HG03045 (cell line): Measurements from ENCODE around the gene ZCWPW1.
"Not testable (repeated sequence)": the region's sequence is repeated elsewhere in the genome, so short reads cannot be mapped to it uniquely, and the experiment has no call there.

ENCODE experiments used
- ATAC-seq: cut with Tn5 transposase; IDR thresholded peaks from one replicate; pipeline ENCODE4 v1.9.1; 2021; ENCODE audit warnings: mild to moderate bottlenecking, moderate library complexity; ENCODE audit not compliant: unreplicated experiment

ZCWPW1 gene

DNA sequence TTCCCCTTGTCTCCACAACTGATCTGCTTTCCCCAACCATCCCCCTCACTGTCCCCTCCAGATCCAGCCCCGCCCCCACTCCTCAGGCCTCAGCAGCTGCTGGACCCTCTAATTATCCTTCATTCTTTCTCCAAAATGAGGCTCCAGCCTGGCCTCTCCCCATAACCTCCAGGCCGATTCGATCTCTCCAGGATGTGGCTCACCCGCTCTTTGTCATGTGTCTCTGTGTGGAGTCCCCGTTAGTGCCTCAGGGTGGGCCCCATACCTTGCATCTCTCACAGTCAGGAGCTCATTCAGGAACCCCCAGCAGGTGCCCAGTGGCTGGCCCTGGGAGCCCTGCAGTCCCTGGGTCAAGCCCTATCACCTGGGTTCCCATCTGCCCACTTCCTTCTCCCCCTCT, 53.9 kb downstream of the ZCWPW1 start:
- ATAC-seq, result no peak

GRCh38 chr7:100373870-100374598, 54.5 kb downstream of the ZCWPW1 start:
- ATAC-seq, result not testable (repeated sequence)

DNA sequence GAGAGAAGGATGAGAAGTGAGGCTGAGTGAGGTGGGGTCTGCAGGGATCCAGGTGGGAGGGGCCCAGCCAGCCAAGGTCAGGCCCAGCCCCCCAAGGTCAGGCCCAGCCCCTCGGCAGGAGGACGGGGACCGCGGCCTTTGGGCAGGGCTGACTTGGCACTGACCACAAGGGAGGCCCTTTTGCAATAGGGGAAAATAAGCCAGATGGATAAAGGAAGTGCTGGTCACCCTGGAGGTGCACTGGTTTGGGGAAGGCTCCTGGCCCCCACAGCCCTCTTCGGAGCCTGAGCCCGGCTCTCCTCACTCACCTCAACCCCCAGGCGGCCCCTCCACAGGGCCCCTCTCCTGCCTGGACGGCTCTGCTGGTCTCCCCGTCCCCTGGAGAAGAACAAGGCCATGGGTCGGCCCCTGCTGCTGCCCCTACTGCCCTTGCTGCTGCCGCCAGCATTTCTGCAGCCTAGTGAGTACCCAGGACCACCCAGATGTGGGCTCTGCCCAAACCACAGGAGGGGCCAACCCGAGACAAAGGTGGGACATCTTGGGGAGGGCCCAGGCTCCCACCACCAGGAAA, 55.2 kb downstream of the ZCWPW1 start, which contains the start of gene PILRA:
Gene PILRA (plus strand): TSS at position 227 of the 571 bp plus-strand sequence. CDS start 170 bp downstream, at position 397.
- no peak for ATAC-seq

GRCh38 chr7:100372694-100373093, 55.8 kb downstream of the ZCWPW1 start:
- no peak for ATAC-seq

DNA sequence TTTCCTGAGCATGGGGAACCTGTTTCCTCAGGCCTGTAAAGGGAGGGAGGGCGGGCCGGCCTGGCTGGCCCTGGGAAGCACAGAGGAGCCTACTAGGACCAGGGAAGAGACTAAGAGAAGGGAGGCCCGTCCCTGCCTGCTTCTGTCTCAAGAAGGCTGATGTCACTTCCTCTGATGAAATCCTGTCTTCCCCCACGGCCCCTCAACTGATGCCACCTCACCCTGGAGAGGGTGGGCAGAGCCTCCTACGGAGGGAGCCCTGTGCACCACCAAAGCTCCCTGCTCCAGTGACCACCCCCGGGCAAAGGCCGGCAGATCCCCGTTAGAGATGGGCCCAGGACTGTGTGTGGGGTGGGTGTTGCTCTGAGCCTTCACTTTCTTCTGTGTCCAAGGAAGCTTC, 56.2 kb downstream of the ZCWPW1 start:
- no peak for ATAC-seq

GRCh38 chr7:100371561-100372171, 56.8 kb downstream of the ZCWPW1 start:
- no peak for ATAC-seq

DNA sequence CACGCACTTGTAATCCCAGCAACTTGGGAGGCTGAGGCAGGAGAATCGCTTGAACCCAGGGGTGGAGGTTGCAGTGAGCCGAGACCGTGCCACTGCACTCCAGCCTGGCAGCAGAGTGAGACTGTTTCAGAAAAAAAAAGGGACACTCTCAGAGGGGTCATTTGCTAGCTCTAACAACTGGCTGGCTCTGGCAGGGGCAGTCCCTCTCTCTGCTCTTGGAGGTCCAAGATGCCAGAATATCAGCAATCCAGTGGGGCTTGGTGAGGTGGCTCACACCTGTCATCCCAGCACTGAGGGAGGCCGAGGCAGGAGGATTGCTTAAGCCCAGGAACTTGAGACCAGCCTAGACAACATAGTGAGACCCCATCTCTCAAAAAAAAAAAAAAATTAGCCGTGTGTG, 57.8 kb downstream of the ZCWPW1 start:
- ATAC-seq, result no peak

DNA sequence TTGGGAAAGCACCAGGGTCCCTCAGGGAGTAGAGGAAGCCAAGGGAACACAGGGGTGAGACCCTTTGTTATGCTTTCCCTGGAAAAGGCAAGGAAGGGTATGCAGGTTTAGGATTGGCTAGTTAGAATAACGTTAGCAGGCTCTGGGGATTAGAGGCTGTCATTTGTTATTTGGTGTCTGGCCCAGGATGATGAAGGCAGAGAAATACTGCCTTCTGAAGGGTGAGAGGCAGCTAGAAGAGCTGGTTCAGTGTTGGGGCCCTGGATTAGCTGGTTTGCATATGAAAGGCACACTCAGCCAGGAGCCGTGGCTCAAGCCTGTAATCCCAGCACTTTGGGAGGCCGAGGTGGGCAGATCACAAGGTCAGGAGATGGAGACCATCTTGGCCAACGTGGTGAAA, 58.2 kb downstream of the ZCWPW1 start:
- no peak for ATAC-seq

DNA sequence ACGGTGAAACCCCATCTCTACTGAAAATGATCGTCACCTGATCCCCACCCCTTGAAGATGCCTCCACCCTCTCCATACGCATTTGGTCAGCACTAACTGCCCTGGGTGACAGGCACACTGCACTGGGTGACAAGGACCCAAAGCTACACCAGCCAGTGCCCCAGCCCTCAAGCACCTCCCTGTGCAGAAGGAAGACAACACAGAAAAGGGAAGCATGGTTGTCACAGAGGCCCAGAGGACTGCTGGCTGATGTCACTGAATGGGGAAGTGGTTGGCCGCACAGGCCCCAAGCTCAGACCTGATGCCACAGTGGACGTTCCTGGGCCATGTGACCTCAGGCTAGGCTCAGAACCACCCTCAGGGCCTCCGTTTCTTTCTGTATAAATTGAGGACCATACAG, 59.4 kb downstream of the ZCWPW1 start:
- ATAC-seq, result peak; percentile 52

GRCh38 chr7:100367676-100368613, 60.6 kb downstream of the ZCWPW1 start:
- no peak for ATAC-seq

GRCh38 chr7:100367251-100367620, 61.3 kb downstream of the ZCWPW1 start:
- ATAC-seq, result no peak

- peak; percentile 40 for ATAC-seq
Observed at GRCh38 chr7:100366411-100367250, 61.9 kb downstream of the ZCWPW1 start.

- not testable (repeated sequence) for ATAC-seq
Observed at GRCh38 chr7:100365998-100366367, 62.5 kb downstream of the ZCWPW1 start.

GRCh38 chr7:100364480-100364879, 64.0 kb downstream of the ZCWPW1 start:
- ATAC-seq, result no peak

DNA sequence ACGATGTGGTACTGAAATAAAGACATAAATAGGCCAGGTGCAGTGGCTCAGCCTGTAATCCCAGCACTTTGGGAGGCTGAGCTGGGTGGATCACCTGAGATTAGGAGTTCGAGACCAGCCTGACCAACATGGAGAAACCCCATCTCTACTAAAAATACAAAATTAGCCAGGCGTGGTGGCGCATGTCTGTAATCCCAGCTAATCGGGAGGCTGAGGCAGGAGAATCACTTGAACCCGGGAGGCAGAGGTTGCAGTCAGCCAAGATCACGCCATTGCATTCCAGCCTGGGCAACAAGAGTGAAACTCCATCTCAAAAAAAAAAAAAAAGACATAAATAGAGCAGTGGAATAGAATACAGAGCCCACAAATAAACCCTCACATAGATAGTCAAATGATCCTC, 64.7 kb downstream of the ZCWPW1 start:
- ATAC-seq, result not testable (repeated sequence)

- ATAC-seq, result no peak
Observed at GRCh38 chr7:100363098-100363497, 65.4 kb downstream of the ZCWPW1 start.

- no peak for ATAC-seq
Observed at GRCh38 chr7:100360135-100360854, 68.2 kb downstream of the ZCWPW1 start.

DNA sequence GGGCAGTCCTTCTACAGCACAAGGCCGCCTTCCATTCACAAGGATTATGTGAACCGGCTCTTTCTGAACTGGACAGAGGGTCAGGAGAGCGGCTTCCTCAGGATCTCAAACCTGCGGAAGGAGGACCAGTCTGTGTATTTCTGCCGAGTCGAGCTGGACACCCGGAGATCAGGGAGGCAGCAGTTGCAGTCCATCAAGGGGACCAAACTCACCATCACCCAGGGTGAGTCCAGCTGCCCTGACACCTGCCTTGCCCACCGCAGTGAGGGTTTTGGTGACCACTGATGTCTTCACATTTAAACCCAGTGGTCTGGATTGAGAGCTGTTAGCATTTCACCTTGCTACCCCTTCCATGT, 69.7 kb downstream of the ZCWPW1 start:
- no peak for ATAC-seq

DNA sequence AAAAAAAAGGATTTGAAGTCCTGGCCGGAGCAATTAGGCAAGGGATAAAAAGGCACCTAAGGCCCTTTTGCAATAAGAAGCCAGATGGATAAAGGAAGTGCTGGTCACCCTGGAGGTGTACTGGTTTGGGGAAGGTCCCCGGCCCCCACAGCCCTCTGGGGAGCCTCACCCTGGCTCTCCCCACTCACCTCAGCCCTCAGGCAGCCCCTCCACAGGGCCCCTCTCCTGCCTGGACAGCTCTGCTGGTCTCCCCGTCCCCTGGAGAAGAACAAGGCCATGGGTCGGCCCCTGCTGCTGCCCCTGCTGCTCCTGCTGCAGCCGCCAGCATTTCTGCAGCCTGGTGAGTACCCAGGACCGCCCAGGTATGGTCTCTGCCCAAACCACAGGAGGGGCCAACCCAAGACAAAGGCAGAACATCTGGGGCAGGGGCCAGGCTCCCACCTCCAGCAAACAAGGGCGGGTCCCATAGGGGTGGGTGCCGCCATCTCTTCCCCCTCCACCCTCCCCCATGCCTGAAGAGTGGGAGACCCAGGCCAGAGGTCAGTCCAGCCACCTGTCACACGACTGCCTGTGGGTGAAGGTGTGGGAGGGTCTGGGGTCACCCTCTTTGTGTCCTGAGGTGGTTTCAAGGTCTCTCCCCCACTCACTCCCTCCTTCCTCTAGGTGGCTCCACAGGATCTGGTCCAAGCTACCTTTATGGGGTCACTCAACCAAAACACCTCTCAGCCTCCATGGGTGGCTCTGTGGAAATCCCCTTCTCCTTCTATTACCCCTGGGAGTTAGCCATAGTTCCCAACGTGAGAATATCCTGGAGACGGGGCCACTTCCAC, 70.3 kb downstream of the ZCWPW1 start, which contains the start of gene PILRB:
Gene PILRB (plus strand): TSS at position 91 of the 830 bp plus-strand sequence. CDS start 186 bp downstream, at position 277.
- ATAC-seq, result no peak
